Duodenal mucosa (tissue), 2 donors: ENCODE results near the gene GPBAR1.

Experiments
- H3K27ac ChIP-seq: one replicate; pipeline ENCODE4 v1.7.0; 2013; ENCODE audit warnings: low read depth, low read length
- H3K27me3 ChIP-seq, 2 donors: one replicate each; pipeline ENCODE4 v1.7.0; 2013; ENCODE audit warnings: low read length in 2 of 2, control low read depth in 1 of 2; ENCODE audit not compliant: insufficient read depth in 2 of 2, control insufficient read depth in 1 of 2
- H3K36me3 ChIP-seq, 2 donors: one replicate each; pipeline ENCODE4 v1.7.0; 2013; ENCODE audit warnings: low read length in 2 of 2, control low read depth in 1 of 2; ENCODE audit not compliant: insufficient read depth in 2 of 2, control insufficient read depth in 1 of 2
- H3K4me1 ChIP-seq, 2 donors: one replicate each; pipeline ENCODE4 v1.7.0; 2013; ENCODE audit warnings: low read length in 2 of 2, control low read depth in 1 of 2; ENCODE audit not compliant: insufficient read depth in 2 of 2, control insufficient read depth in 1 of 2
- H3K4me3 ChIP-seq, 2 donors: one replicate each; pipeline ENCODE4 v1.7.0; 2013; ENCODE audit warnings: low read length in 2 of 2, low read depth in 1 of 2
- H3K9ac ChIP-seq, 2 donors: one replicate each; pipeline ENCODE4 v1.7.0; 2013; ENCODE audit warnings: low read length in 2 of 2, low read depth in 1 of 2
- H3K9me3 ChIP-seq, 2 donors: one replicate each; pipeline ENCODE4 v1.7.0; 2013; ENCODE audit warnings: low read length in 2 of 2, control low read depth in 1 of 2; ENCODE audit not compliant: control insufficient read depth in 1 of 2

GPBAR1 gene

GRCh38 chr2:218285604-218286003 is 24.8 kb downstream of the GPBAR1 start:
- Histone ChIP-seq H3K36me3 (peaks cover 4 to 32% of the 10 kb centered on the region in 2 donors), H3K4me1 (peaks cover 70% of the 10 kb centered on the region in 2 donors), H3K9me3 (no peaks in the 10 kb centered on the region), H3K9ac (peak overlapping the region; percentile 73 to 87), H3K27me3 (no peaks in the 10 kb centered on the region), H3K4me3 (peak overlapping the region; percentile 58 to 73), H3K27ac (peak overlapping the region; percentile 94)

GRCh38 chr2:218286570-218287459 is 26.0 kb downstream of the GPBAR1 start:
- Histone ChIP-seq H3K27ac (peak overlapping the region; percentile 94), H3K9me3 (no peaks in the 10 kb centered on the region), H3K9ac (peak overlapping the region; percentile 58 to 87), H3K4me1 (peaks cover 79% of the 10 kb centered on the region in 2 donors), H3K36me3 (peaks cover 4 to 20% of the 10 kb centered on the region in 2 donors), H3K27me3 (no peaks in the 10 kb centered on the region), H3K4me3 (peak overlapping the region; percentile 58 to 73)

GRCh38 chr2:218289639-218290315 is 29.0 kb downstream of the GPBAR1 start:
- H3K27me3 ChIP-seq: no peaks in the 10 kb centered on the region
- no peaks in the 10 kb centered on the region for H3K9me3 ChIP-seq
- peak overlapping the region; percentile 93 to 94 for H3K4me3 ChIP-seq
- peaks cover 0 to 5% of the 10 kb centered on the region in 2 donors for H3K36me3 ChIP-seq
- peak overlapping the region; percentile 93 to 96 for H3K9ac ChIP-seq
- H3K27ac ChIP-seq: peak overlapping the region; percentile 98
- peaks cover 79% of the 10 kb centered on the region in 2 donors for H3K4me1 ChIP-seq

GRCh38 chr2:218290316-218291261 is 29.8 kb downstream of the GPBAR1 start:
- no peaks in the 10 kb centered on the region for H3K9me3 ChIP-seq
- H3K27ac ChIP-seq: peak overlapping the region; percentile 98
- H3K4me1 ChIP-seq: peaks cover 77 to 78% of the 10 kb centered on the region in 2 donors
- H3K36me3 ChIP-seq: no peaks in the 10 kb centered on the region
- peak overlapping the region; percentile 93 to 94 for H3K4me3 ChIP-seq
- H3K27me3 ChIP-seq: no peaks in the 10 kb centered on the region
- H3K9ac ChIP-seq: peak overlapping the region; percentile 93 to 96

- peak overlapping the region; percentile 93 to 94 for H3K4me3 ChIP-seq
- H3K4me1 ChIP-seq: peaks cover 69 to 70% of the 10 kb centered on the region in 2 donors
- no peaks in the 10 kb centered on the region for H3K9me3 ChIP-seq
- H3K27me3 ChIP-seq: no peaks in the 10 kb centered on the region
- peak overlapping the region; percentile 93 to 96 for H3K9ac ChIP-seq
- no peaks in the 10 kb centered on the region for H3K36me3 ChIP-seq
- peak overlapping the region; percentile 98 for H3K27ac ChIP-seq
These were observed 30.7 kb downstream of the GPBAR1 start for GRCh38 chr2:218291318-218292047.

GRCh38 chr2:218292048-218293014 is 31.5 kb downstream of the GPBAR1 start, which contains the start of gene TMBIM1:
TSS of gene TMBIM1 (minus strand) at chr2:218292503. CDS start at chr2:218282141, 10,362 bp downstream.
- H3K9ac ChIP-seq: peak within 1 kb of the TSS; percentile 93 to 96

GRCh38 chr2:218293715-218294429 is 33.1 kb downstream of the GPBAR1 start:
- Histone ChIP-seq H3K9ac (peak overlapping the region; percentile 33 to 61), H3K4me1 (peaks cover 47 to 54% of the 10 kb centered on the region in 2 donors)

More at GRCh38 chr2:218292048-218293014, 31.5 kb downstream of the GPBAR1 start, which contains the start of gene TMBIM1:
- Histone ChIP-seq H3K36me3 (no peaks in the 10 kb centered on the region), H3K4me1 (peaks cover 60 to 65% of the 10 kb centered on the region in 2 donors), H3K27ac (peak within 1 kb of the TSS; percentile 98), H3K27me3 (no peaks in the 10 kb centered on the region), H3K9me3 (no peaks in the 10 kb centered on the region), H3K4me3 (peak within 1 kb of the TSS; percentile 93 to 94)

GRCh38 chr2:218294430-218295022 is 33.7 kb downstream of the GPBAR1 start:
- Histone ChIP-seq H3K27me3 (no peaks in the 10 kb centered on the region), H3K4me1 (peaks cover 43 to 49% of the 10 kb centered on the region in 2 donors), H3K27ac (peak overlapping the region; percentile 71), H3K9ac (peak overlapping the region; percentile 33 to 61), H3K36me3 (no peaks in the 10 kb centered on the region), H3K9me3 (no peaks in the 10 kb centered on the region), H3K4me3 (no peak overlapping the region)

More at GRCh38 chr2:218293715-218294429, 33.1 kb downstream of the GPBAR1 start:
- H3K27ac ChIP-seq: peak overlapping the region; percentile 71
- no peaks in the 10 kb centered on the region for H3K9me3 ChIP-seq
- H3K27me3 ChIP-seq: no peaks in the 10 kb centered on the region
- no peak overlapping the region for H3K4me3 ChIP-seq
- no peaks in the 10 kb centered on the region for H3K36me3 ChIP-seq
